Prostate gland (tissue), 2 donors: ENCODE measurements around the gene GPR26.

Experiments
- CTCF ChIP-seq, 4 experiments: fragments of 200-600 bp in 2 of 4; fragments of 450-650 bp in 2 of 4; sonication (generic) in 2 of 4; IDR thresholded peaks; 1 replicate in 3 of 4; 2 replicates in 1 of 4; pipeline ENCODE4 v1.5.1; 2016 to 2019; ENCODE audit warnings: antibody characterized with exemption in 4 of 4, mild to moderate bottlenecking in 2 of 4, moderate library complexity in 2 of 4
- POLR2A ChIP-seq: fragments of 450-650 bp; IDR thresholded peaks from one replicate; pipeline ENCODE4 v1.6.1; 2016; ENCODE audit warnings: antibody characterized with exemption, mild to moderate bottlenecking
- POLR2AphosphoS5 ChIP-seq: sonication (generic); formaldehyde crosslinking; IDR thresholded peaks from one replicate; pipeline ENCODE4 v1.6.1; 2017; ENCODE audit warnings: antibody characterized with exemption

GRCh38 chr10:123743441-123744223, 77.5 kb downstream of the GPR26 start:
- no peak for TF ChIP-seq POLR2AphosphoS5
- no peak for TF ChIP-seq CTCF (IDR thresholded peaks at IDR 0.05)
- no peak for TF ChIP-seq POLR2A
